Measurements from ENCODE around the gene GLP2R.

Gene GLP2R

DNA sequence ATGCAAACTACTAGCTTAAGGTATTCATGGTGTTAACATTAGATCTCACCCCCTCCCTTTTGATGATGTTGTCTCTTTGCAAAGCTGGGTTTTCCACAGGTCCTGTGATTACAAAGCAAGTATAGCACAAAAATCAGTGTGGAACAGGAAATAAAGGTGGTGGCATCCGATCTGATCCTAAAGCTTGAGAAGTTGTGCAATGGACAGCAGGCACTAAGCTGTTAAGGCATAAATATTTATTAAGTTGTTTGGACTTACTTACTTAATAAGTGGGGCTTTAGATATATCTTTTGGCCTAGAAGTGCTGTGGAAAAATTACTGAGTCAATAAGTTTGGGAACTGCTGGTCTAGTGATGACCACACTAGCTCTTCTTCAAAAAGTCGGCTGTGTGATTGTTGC, 5.0 kb downstream of the GLP2R start:
- DNase-seq (ENCODE audit: low read depth in 2 of 2): no peak
- TF ChIP-seq, protein P1, sequence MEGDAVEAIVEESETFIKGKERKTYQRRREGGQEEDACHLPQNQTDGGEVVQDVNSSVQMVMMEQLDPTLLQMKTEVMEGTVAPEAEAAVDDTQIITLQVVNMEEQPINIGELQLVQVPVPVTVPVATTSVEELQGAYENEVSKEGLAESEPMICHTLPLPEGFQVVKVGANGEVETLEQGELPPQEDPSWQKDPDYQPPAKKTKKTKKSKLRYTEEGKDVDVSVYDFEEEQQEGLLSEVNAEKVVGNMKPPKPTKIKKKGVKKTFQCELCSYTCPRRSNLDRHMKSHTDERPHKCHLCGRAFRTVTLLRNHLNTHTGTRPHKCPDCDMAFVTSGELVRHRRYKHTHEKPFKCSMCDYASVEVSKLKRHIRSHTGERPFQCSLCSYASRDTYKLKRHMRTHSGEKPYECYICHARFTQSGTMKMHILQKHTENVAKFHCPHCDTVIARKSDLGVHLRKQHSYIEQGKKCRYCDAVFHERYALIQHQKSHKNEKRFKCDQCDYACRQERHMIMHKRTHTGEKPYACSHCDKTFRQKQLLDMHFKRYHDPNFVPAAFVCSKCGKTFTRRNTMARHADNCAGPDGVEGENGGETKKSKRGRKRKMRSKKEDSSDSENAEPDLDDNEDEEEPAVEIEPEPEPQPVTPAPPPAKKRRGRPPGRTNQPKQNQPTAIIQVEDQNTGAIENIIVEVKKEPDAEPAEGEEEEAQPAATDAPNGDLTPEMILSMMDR (IDR thresholded peaks at IDR 0.05; ENCODE audit: low read depth, low read length): no peak
- no peak overlapping the region for H3K4me3 ChIP-seq (replicated peaks in 1 of 2; ENCODE audit: low read depth in 2 of 2, low read length in 2 of 2)

DNA sequence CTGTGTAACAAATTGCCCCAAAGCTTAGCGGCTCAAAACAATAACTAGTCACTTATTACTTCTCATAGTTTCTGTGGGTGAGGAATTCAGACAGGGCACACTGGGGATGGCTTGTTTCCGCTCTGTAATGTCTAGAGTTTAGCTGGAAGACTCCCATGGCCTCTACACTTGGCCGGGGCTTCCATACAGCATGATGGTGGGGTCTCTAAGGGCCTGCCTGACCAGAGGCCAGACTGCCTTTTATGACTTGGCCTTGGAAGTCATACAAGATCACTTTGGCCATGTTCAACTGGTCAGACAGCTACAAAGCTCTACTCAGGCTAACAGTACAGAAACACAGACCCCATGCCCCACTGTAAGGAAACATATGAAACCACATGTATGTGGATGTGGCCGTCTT, 8.2 kb downstream of the GLP2R start:
- DNase-seq (ENCODE audit: low read depth in 2 of 2): no peak
- TF ChIP-seq, protein P1 (IDR thresholded peaks at IDR 0.05; ENCODE audit: low read depth, low read length): no peak
- H3K4me3 ChIP-seq (replicated peaks in 1 of 2; ENCODE audit: low read depth in 2 of 2, low read length in 2 of 2): no peak overlapping the region

DNA sequence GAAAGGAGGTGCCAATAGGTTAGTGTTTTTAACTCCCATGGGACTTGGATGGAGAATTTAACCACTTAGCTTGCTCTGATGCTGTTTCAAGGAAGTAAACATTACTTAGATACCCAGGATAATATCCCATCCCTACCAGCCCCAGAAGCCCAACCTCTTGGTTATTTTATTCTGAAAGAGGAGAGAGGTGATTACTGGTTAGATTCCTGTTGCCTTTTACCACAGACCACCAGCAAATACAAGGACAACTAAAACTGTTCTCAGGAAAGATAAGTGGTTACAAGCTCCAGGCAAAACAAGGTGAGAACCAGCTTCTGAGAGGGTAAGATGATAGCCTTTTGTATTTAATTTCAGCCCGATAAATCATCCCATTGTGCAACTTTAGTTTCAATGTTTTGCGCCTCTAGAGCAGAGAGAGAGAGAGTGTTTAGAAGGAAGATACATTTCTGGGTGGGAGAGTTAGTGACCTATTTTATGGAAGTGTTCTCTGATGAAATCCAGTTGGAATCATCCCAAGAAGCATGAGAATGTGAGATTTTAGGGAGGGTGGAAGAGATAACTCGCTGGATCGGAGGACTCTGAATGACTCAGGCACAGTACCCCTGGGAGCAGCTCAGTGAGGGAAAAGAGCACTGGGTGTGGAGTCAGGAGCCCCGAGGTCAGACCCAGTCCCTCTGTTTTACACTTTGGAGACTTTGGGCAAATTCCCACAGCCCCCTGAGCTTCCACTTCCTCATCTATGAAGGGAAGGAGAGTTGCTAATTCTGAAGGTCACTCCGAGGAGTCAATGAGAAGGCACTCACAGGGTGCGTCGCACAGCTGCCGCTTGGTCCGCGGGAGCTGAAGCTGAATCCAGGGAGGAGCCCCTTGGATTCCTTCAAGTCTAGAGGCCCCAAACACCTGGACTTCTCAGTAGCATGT, 12.1 kb downstream of the GLP2R start:
- DNase-seq (ENCODE audit: low read depth in 2 of 2): peak; percentile 65 to 95

DNA sequence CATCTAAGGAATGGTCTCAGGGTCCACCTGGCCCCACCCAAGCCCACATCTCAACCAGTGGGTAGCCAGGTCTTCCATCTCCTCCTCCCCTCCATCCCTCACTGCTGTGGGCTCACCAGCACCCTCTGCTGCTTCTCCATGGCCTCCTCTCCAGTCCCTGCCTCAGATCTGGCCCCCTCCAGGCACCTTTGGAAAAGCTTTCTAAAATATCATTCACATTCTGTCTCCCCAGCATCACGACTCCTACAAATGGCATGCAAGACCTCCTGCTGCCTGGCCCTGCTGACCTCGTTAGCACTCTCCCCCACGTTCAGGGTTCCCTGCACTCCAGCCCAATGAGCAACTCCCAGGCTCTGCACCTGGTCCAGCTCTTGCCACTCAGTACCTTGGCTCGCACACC, 13.7 kb downstream of the GLP2R start:
- TF ChIP-seq, protein P1 (IDR thresholded peaks at IDR 0.05; ENCODE audit: low read depth, low read length): no peak
- no peak overlapping the region for H3K4me3 ChIP-seq (replicated peaks in 1 of 2; ENCODE audit: low read depth in 2 of 2, low read length in 2 of 2)
- peak in 1 of 2 donors; percentile 39 for DNase-seq (ENCODE audit: low read depth in 2 of 2)

More for the DNA sequence above, 12.1 kb downstream of the GLP2R start:
- no peak overlapping the region for H3K4me3 ChIP-seq (replicated peaks in 1 of 2; ENCODE audit: low read depth in 2 of 2, low read length in 2 of 2)
- TF ChIP-seq, protein P1 (IDR thresholded peaks at IDR 0.05; ENCODE audit: low read depth, low read length): no peak

DNA sequence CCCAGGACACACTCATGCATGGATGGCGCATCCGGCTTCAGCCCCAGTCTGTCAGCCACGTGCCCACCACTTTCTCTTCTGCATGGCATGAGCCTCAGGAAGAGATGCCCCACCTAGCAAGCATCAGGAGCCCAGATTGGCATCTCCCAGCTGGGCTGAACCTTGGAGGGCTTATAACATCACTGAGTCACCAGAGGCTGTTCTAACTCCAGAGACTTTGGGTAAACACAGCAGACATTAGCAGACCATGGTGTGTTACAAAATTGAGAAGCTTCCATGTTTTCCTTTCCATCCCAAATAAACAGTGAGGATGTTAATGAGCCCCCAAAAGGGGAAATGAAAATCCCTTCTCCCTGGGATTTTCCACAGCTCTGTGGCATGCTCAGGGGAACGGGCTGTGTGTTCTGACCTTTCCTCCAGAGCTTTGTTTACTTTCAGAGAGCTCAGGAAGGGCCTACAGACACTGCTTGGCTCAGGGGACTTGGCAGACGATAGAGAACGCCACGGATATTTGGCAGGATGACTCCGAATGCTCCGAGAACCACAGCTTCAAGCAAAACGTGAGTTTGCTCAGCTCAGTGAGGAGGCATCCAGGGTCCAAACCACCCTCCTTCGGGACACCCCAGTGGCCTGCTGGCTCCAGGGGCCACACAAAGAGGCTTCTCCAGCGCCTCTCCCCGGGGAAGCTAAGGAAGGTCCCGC, 16.5 kb downstream of the GLP2R start:
- DNase-seq (ENCODE audit: low read depth in 2 of 2): peak; percentile 36 to 86
- TF ChIP-seq, protein P1 (IDR thresholded peaks at IDR 0.05; ENCODE audit: low read depth, low read length): no peak
- H3K4me3 ChIP-seq (replicated peaks in 1 of 2; ENCODE audit: low read depth in 2 of 2, low read length in 2 of 2): no peak overlapping the region

DNA sequence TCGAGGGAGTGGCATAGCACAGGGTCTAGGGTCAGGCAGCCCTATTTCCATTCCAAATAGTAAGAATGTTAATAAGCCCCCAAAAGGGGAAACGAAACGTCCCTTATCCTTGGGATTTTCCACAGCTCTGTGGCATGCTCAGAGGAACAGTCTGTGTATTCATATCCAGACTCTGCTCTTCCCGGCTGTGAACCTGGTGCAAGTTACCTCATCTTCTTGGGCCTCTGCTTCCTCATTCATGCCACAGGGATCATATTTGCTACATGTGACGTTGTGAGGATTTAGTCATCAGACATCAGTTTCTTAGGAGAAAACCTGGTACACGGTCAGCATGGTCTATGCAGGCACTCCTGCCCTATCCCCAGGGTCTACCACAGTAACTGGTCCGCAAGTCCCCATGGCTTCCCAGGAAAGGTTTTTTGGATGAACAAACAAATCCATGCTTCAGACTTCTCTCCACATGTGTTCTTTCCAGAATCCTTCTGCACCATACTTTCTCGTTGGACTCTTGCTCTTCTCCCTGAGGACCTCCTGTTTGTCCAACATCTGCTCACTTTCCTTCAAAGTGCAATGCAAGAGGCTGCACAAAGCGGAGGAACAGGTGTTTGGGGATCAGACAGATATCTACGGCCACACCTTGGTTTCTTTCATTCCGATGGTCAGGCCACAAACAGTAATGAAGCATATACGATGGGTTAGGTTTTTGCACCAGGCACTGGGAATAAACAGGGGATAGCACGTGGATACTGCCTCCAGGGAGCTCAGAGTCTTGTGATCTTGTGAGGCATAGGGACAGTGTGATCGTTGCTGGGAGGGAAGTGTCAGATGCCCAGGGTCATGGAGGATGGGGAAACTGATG, 17.7 kb downstream of the GLP2R start:
- H3K4me3 ChIP-seq (replicated peaks in 1 of 2; ENCODE audit: low read depth in 2 of 2, low read length in 2 of 2): no peak overlapping the region
- TF ChIP-seq, protein P1 (IDR thresholded peaks at IDR 0.05; ENCODE audit: low read depth, low read length): no peak
- no peak for DNase-seq (ENCODE audit: low read depth in 2 of 2)
